Astrocyte (in vitro differentiated cells and primary cell): ENCODE measurements around the gene ST6GALNAC3. TPM values are rescaled to one million over a fixed set of nuclear protein-coding genes. Genes with fewer than 3 reads are reported as not detected.

Experiments used
- DNase-seq: peaks from one replicate; pipeline ENCODE4 v3.0.0-alpha.2; 2010; ENCODE audit warnings: low read depth
- FAIRE-seq: peaks from 2 replicates; lab custom pipeline; 2011; peaks lifted over from hg19 to GRCh38; lab: Jason Lieb, UNC
- H2AFZ ChIP-seq: 2 replicates; pipeline ENCODE4 v1.6.0; 2012; ENCODE audit warnings: low read depth, low read length, inconsistent platforms
- H3K27ac ChIP-seq: 2 replicates; pipeline ENCODE4 v1.5.1; 2011; ENCODE audit warnings: low read depth, low read length, inconsistent platforms
- H3K27me3 ChIP-seq: 2 replicates; pipeline ENCODE4 v1.6.0; 2011; ENCODE audit warnings: low read length, inconsistent platforms; ENCODE audit not compliant: insufficient read depth
- H3K36me3 ChIP-seq: 2 replicates; pipeline ENCODE4 v1.5.1; 2011; ENCODE audit warnings: low read length, inconsistent platforms; ENCODE audit not compliant: insufficient read depth
- H3K4me1 ChIP-seq: 2 replicates; pipeline ENCODE4 v1.5.1; 2011; ENCODE audit warnings: low read length, inconsistent platforms; ENCODE audit not compliant: insufficient read depth
- H3K4me2 ChIP-seq: 2 replicates; pipeline ENCODE4 v1.6.0; 2012; ENCODE audit warnings: low read length, inconsistent platforms
- H3K4me3 ChIP-seq: 2 replicates; pipeline ENCODE4 v1.5.1; 2011; ENCODE audit warnings: low read depth, mild to moderate bottlenecking, low read length, inconsistent platforms; ENCODE audit not compliant: insufficient read depth
- H3K79me2 ChIP-seq: 2 replicates; pipeline ENCODE4 v1.6.0; 2012; ENCODE audit warnings: mild to moderate bottlenecking, low read length, inconsistent platforms; ENCODE audit not compliant: insufficient read depth
- H3K9ac ChIP-seq: 2 replicates; pipeline ENCODE4 v1.6.0; 2012; ENCODE audit warnings: mild to moderate bottlenecking, low read length, inconsistent platforms
- H3K9me3 ChIP-seq: 2 replicates; pipeline ENCODE4 v1.5.1; 2012; ENCODE audit warnings: low read depth, mild to moderate bottlenecking, low read length, inconsistent platforms; ENCODE audit not compliant: insufficient read depth
- H4K20me1 ChIP-seq: 2 replicates; pipeline ENCODE4 v1.6.0; 2012; ENCODE audit warnings: low read length, inconsistent platforms; ENCODE audit not compliant: insufficient read depth
- H3K27ac Mint-ChIP-seq: one replicate; pipeline ENCODE4 v1.8.0; 2021; ENCODE audit warnings: mild to moderate bottlenecking, mixed read lengths; ENCODE audit not compliant: unreplicated experiment
- H3K27me3 Mint-ChIP-seq: one replicate; pipeline ENCODE4 v1.8.0; 2021; ENCODE audit warnings: low read depth, mixed read lengths; ENCODE audit not compliant: unreplicated experiment
- H3K36me3 Mint-ChIP-seq: one replicate; pipeline ENCODE4 v1.8.0; 2021; ENCODE audit warnings: low read depth, mixed read lengths; ENCODE audit not compliant: unreplicated experiment
- H3K4me1 Mint-ChIP-seq: one replicate; pipeline ENCODE4 v1.8.0; 2021; ENCODE audit warnings: low read depth, mixed read lengths; ENCODE audit not compliant: unreplicated experiment
- H3K4me3 Mint-ChIP-seq: one replicate; pipeline ENCODE4 v1.8.0; 2021; ENCODE audit warnings: mild to moderate bottlenecking, moderate library complexity, mixed read lengths; ENCODE audit not compliant: unreplicated experiment
- H3K9me3 Mint-ChIP-seq: one replicate; pipeline ENCODE4 v1.8.0; 2021; ENCODE audit warnings: mild to moderate bottlenecking, mixed read lengths; ENCODE audit not compliant: unreplicated experiment
- CTCF ChIP-seq: IDR thresholded peaks from 2 replicates; pipeline ENCODE4 v1.5.1; 2011; ENCODE audit warnings: low read depth, mild to moderate bottlenecking, inconsistent platforms, low read length, moderate library complexity; ENCODE audit not compliant: insufficient read depth
- EZH2 ChIP-seq: IDR thresholded peaks from 2 replicates; pipeline ENCODE4 v1.6.1; 2012; ENCODE audit warnings: mild to moderate bottlenecking, low read length, inconsistent platforms; ENCODE audit not compliant: insufficient read depth
- total RNA-seq: library from RNA; stranded (reverse); gene quantifications from 2 replicates; pipeline ENCODE4 v1.2.1, GENCODE V29; 2021

Gene ST6GALNAC3
- total RNA-seq, 1 donor from 2014 or later = 3.2 TPM

- Mint-ChIP-seq H3K9me3 (no peaks in the 10 kb centered on the region), H3K36me3 (no peaks in the 10 kb centered on the region), H3K27ac (no peak overlapping the region), H3K4me1 (no peaks in the 10 kb centered on the region), H3K27me3 (no peaks in the 10 kb centered on the region), H3K4me3 (no peak overlapping the region)
- no peak overlapping the region for H3K9ac ChIP-seq
- no peaks in the 10 kb centered on the region for H3K36me3 ChIP-seq
- no peaks in the 10 kb centered on the region for H4K20me1 ChIP-seq
- H3K27ac ChIP-seq = no peak overlapping the region
- H3K79me2 ChIP-seq = no peaks in the 10 kb centered on the region
- H3K4me3 ChIP-seq = no peak overlapping the region
- TF ChIP-seq EZH2 = no peak
- TF ChIP-seq CTCF = no peak
- no peak overlapping the region for H3K4me2 ChIP-seq
- H3K9me3 ChIP-seq = no peaks in the 10 kb centered on the region
- H3K4me1 ChIP-seq = no peaks in the 10 kb centered on the region
- no peaks in the 10 kb centered on the region for H3K27me3 ChIP-seq
- FAIRE-seq (no peak), DNase-seq (peak; percentile 1)
- no peak overlapping the region for H2AFZ ChIP-seq
These were observed 123.9 kb downstream of the ST6GALNAC3 start for GRCh38 chr1:76198452-76198851.

GRCh38 chr1:76202670-76203069 lies 128.1 kb downstream of the ST6GALNAC3 start:
- FAIRE-seq (no peak), DNase-seq (no peak)
- no peaks in the 10 kb centered on the region for H3K27me3 ChIP-seq
- H3K4me1 ChIP-seq = no peaks in the 10 kb centered on the region
- Mint-ChIP-seq H3K27me3 (no peaks in the 10 kb centered on the region), H3K4me3 (no peak overlapping the region), H3K4me1 (no peaks in the 10 kb centered on the region), H3K27ac (no peak overlapping the region), H3K9me3 (no peaks in the 10 kb centered on the region), H3K36me3 (no peaks in the 10 kb centered on the region)
- no peak overlapping the region for H3K27ac ChIP-seq
- H3K4me2 ChIP-seq = no peak overlapping the region
- no peak overlapping the region for H3K9ac ChIP-seq
- no peaks in the 10 kb centered on the region for H3K36me3 ChIP-seq
- no peaks in the 10 kb centered on the region for H3K9me3 ChIP-seq
- no peak overlapping the region for H3K4me3 ChIP-seq
- no peaks in the 10 kb centered on the region for H3K79me2 ChIP-seq
- no peak overlapping the region for H2AFZ ChIP-seq
- TF ChIP-seq CTCF (no peak), EZH2 (no peak)
- no peaks in the 10 kb centered on the region for H4K20me1 ChIP-seq

GRCh38 chr1:76203127-76203526 lies 128.6 kb downstream of the ST6GALNAC3 start:
- Mint-ChIP-seq H3K4me1 (no peaks in the 10 kb centered on the region), H3K27me3 (no peaks in the 10 kb centered on the region), H3K36me3 (no peaks in the 10 kb centered on the region), H3K4me3 (no peak overlapping the region), H3K9me3 (no peaks in the 10 kb centered on the region), H3K27ac (no peak overlapping the region)
- Histone ChIP-seq H3K9me3 (no peaks in the 10 kb centered on the region), H3K27me3 (no peaks in the 10 kb centered on the region), H3K4me2 (no peak overlapping the region), H3K79me2 (no peaks in the 10 kb centered on the region), H3K4me3 (no peak overlapping the region), H3K27ac (no peak overlapping the region), H3K4me1 (no peaks in the 10 kb centered on the region), H2AFZ (no peak overlapping the region), H3K9ac (no peak overlapping the region), H4K20me1 (no peaks in the 10 kb centered on the region), H3K36me3 (no peaks in the 10 kb centered on the region)
- FAIRE-seq (no peak), DNase-seq (no peak)
- no peak for TF ChIP-seq EZH2
- no peak for TF ChIP-seq CTCF
